ENCODE data around the gene CFDP1.

GRCh38 chr16:75354170-75354569 is 79.1 kb downstream of the CFDP1 start:
- TF ChIP-seq EZH2phosphoT487 (IDR thresholded peaks at IDR 0.05; ENCODE audit: low read depth) (no peak), CTCF (IDR thresholded peaks at IDR 0.05; ENCODE audit: low read depth, low read length) (no peak)

Data from OCI-LY3 (cell line).